ENCODE measurements around the gene NFIA. TPM values are rescaled to one million over a fixed set of nuclear protein-coding genes. Genes with fewer than 3 reads are reported as not detected.

The NFIA gene
- total RNA-seq, 1 donor from 2014 or later, result 16.2 TPM

GRCh38 chr1:61290525-61290924 lies 208.2 kb downstream of the NFIA start:
- H3K27me3 Mint-ChIP-seq (ENCODE audit: unreplicated experiment), result peaks cover 2% of the 10 kb centered on the region
- H3K36me3 Mint-ChIP-seq (ENCODE audit: low read depth, unreplicated experiment), result no peaks in the 10 kb centered on the region
- H3K4me1 Mint-ChIP-seq (ENCODE audit: unreplicated experiment), result peaks cover 52% of the 10 kb centered on the region
- no peak for DNase-seq (ENCODE audit: low spot score)
- no peak for TF ChIP-seq CTCF (IDR thresholded peaks at IDR 0.05; ENCODE audit: unreplicated experiment)
- no peaks in the 10 kb centered on the region for H3K9me3 Mint-ChIP-seq (ENCODE audit: unreplicated experiment)
- H3K4me3 Mint-ChIP-seq (ENCODE audit: unreplicated experiment), result no peak overlapping the region
- H3K27ac Mint-ChIP-seq (ENCODE audit: unreplicated experiment), result peak overlapping the region; percentile 99

- Mint-ChIP-seq H3K9me3 (ENCODE audit: unreplicated experiment) (no peaks in the 10 kb centered on the region), H3K27ac (ENCODE audit: unreplicated experiment) (no peak overlapping the region), H3K27me3 (ENCODE audit: unreplicated experiment) (peaks cover 2% of the 10 kb centered on the region), H3K36me3 (ENCODE audit: low read depth, unreplicated experiment) (peaks cover 7% of the 10 kb centered on the region), H3K4me3 (ENCODE audit: unreplicated experiment) (no peak overlapping the region), H3K4me1 (ENCODE audit: unreplicated experiment) (peaks cover 34% of the 10 kb centered on the region)
- TF ChIP-seq CTCF (IDR thresholded peaks at IDR 0.05; ENCODE audit: unreplicated experiment), result no peak
- DNase-seq (ENCODE audit: low spot score), result no peak
Measured at GRCh38 chr1:61293197-61293596, 210.8 kb downstream of the NFIA start.

- no peak overlapping the region for H3K4me3 Mint-ChIP-seq (ENCODE audit: unreplicated experiment)
- H3K4me1 Mint-ChIP-seq (ENCODE audit: unreplicated experiment), result peaks cover 32% of the 10 kb centered on the region
- H3K9me3 Mint-ChIP-seq (ENCODE audit: unreplicated experiment), result no peaks in the 10 kb centered on the region
- H3K27ac Mint-ChIP-seq (ENCODE audit: unreplicated experiment), result no peak overlapping the region
- peaks cover 2% of the 10 kb centered on the region for H3K27me3 Mint-ChIP-seq (ENCODE audit: unreplicated experiment)
- DNase-seq (ENCODE audit: low spot score), result no peak
- H3K36me3 Mint-ChIP-seq (ENCODE audit: low read depth, unreplicated experiment), result peaks cover 7% of the 10 kb centered on the region
- TF ChIP-seq CTCF (IDR thresholded peaks at IDR 0.05; ENCODE audit: unreplicated experiment), result no peak
Measured at GRCh38 chr1:61293986-61294504, 211.7 kb downstream of the NFIA start.

- DNase-seq (ENCODE audit: low spot score), result no peak
- no peak overlapping the region for H3K4me3 Mint-ChIP-seq (ENCODE audit: unreplicated experiment)
- no peak overlapping the region for H3K27ac Mint-ChIP-seq (ENCODE audit: unreplicated experiment)
- no peaks in the 10 kb centered on the region for H3K9me3 Mint-ChIP-seq (ENCODE audit: unreplicated experiment)
- peaks cover 2% of the 10 kb centered on the region for H3K27me3 Mint-ChIP-seq (ENCODE audit: unreplicated experiment)
- peaks cover 7% of the 10 kb centered on the region for H3K36me3 Mint-ChIP-seq (ENCODE audit: low read depth, unreplicated experiment)
- no peak for TF ChIP-seq CTCF (IDR thresholded peaks at IDR 0.05; ENCODE audit: unreplicated experiment)
- peaks cover 29% of the 10 kb centered on the region for H3K4me1 Mint-ChIP-seq (ENCODE audit: unreplicated experiment)
Measured at GRCh38 chr1:61294930-61295329, 212.6 kb downstream of the NFIA start.

- no peak overlapping the region for H3K27ac Mint-ChIP-seq (ENCODE audit: unreplicated experiment)
- no peak for DNase-seq (ENCODE audit: low spot score)
- H3K27me3 Mint-ChIP-seq (ENCODE audit: unreplicated experiment), result peaks cover 2% of the 10 kb centered on the region
- no peak overlapping the region for H3K4me3 Mint-ChIP-seq (ENCODE audit: unreplicated experiment)
- H3K4me1 Mint-ChIP-seq (ENCODE audit: unreplicated experiment), result peaks cover 22% of the 10 kb centered on the region
- no peak for TF ChIP-seq CTCF (IDR thresholded peaks at IDR 0.05; ENCODE audit: unreplicated experiment)
- H3K9me3 Mint-ChIP-seq (ENCODE audit: unreplicated experiment), result no peaks in the 10 kb centered on the region
- peaks cover 7% of the 10 kb centered on the region for H3K36me3 Mint-ChIP-seq (ENCODE audit: low read depth, unreplicated experiment)
Measured at GRCh38 chr1:61295818-61296537, 213.6 kb downstream of the NFIA start.

Measured in endothelial cell (in vitro differentiated cells).